PFSK-1 (cell line): ENCODE results near the gene LIMK2.

Experiments used
- POLR2AphosphoS5 ChIP-seq: IDR thresholded peaks from 2 replicates; pipeline ENCODE4 v1.6.1; 2012; ENCODE audit warnings: low read depth, mild to moderate bottlenecking, control low read depth, low read length, moderate library complexity
- REST ChIP-seq, 2 experiments: IDR thresholded peaks; 2 replicates each; pipeline versions ENCODE4 v1.6.1 to v1.8.0; 2011 to 2012; ENCODE audit warnings: low read depth in 2 of 2, low read length in 2 of 2, control low read depth in 1 of 2, inconsistent platforms in 1 of 2, mild to moderate bottlenecking in 1 of 2, moderate library complexity in 1 of 2; ENCODE audit not compliant: insufficient read depth in 1 of 2
- TAF1 ChIP-seq: IDR thresholded peaks from 2 replicates; pipeline ENCODE4 v1.6.1; 2012; ENCODE audit warnings: low read length, control low read depth, borderline replicate concordance; ENCODE audit not compliant: insufficient read depth

- no peak for TF ChIP-seq POLR2AphosphoS5
- TF ChIP-seq TAF1: no peak
- TF ChIP-seq REST (IDR thresholded peaks at IDR 0.05; ENCODE audit: insufficient read depth in 1 of 2, low read depth in 2 of 2, low read length in 2 of 2): no peak
Observed at GRCh38 chr22:31253949-31254348, 41.9 kb downstream of the LIMK2 start.
